PC-9 (cell line): ENCODE measurements around the gene IGFBP6.

Source experiments
- CTCF ChIP-seq: fragments of 200-600 bp; sonication (generic); conservative IDR thresholded peaks from 2 replicates; pipeline ENCODE4 v1.6.1; 2017; ENCODE audit warnings: mixed run types, antibody characterized with exemption, mild to moderate bottlenecking, moderate library complexity
- EZH2 ChIP-seq: fragments of 200-600 bp; sonication (generic); IDR thresholded peaks from 2 replicates; pipeline ENCODE4 v1.8.0; 2017; ENCODE audit warnings: antibody characterized with exemption, low read depth

GRCh38 chr12:53065470-53065869 is 32.0 kb upstream of the IGFBP6 start:
- TF ChIP-seq EZH2 (no peak), CTCF (no peak)
